Transverse colon (tissue), 4 donors: ENCODE measurements around the gene SHISA5. TPM values are rescaled to one million over a fixed set of nuclear protein-coding genes. Genes with fewer than 3 reads are reported as not detected.

Experiments used
- DNase-seq: peaks from one replicate; pipeline ENCODE4 v3.0.0-alpha.2; 2019
- H3K27ac ChIP-seq, 4 donors: fragments of 200-600 bp; sonication (generic); 2 replicates each; pipeline ENCODE4 v1.5.1; 2016 to 2018; ENCODE audit warnings: inconsistent platforms in 4 of 4
- H3K27me3 ChIP-seq: fragments of 200-600 bp; sonication (generic); 2 replicates; pipeline ENCODE4 v1.5.1; 2017; ENCODE audit warnings: inconsistent platforms
- H3K36me3 ChIP-seq, 4 donors: fragments of 200-600 bp; sonication (generic); 2 replicates each; pipeline ENCODE4 v1.5.1; 2017 to 2019; ENCODE audit warnings: inconsistent platforms in 4 of 4
- H3K4me1 ChIP-seq, 4 donors: fragments of 200-600 bp; sonication (generic); 2 replicates each; pipeline ENCODE4 v1.5.1; 2017 to 2020; ENCODE audit warnings: inconsistent platforms in 4 of 4
- H3K4me3 ChIP-seq, 4 donors: fragments of 200-600 bp; sonication (generic); 1 replicate in 1 of 4; 2 replicates in 3 of 4; pipeline versions ENCODE4 v1.5.1 to v1.6.1; 2017 to 2019; ENCODE audit warnings: inconsistent platforms in 4 of 4
- H3K9me3 ChIP-seq, 2 donors: fragments of 200-600 bp; sonication (generic); 2 replicates each; pipeline ENCODE4 v1.5.1; 2017 to 2019; ENCODE audit warnings: inconsistent platforms in 2 of 2
- CTCF ChIP-seq, 5 experiments: fragments of 200-600 bp in 3 of 5; fragments of 450-650 bp in 2 of 5; sonication (generic) in 3 of 5; IDR thresholded peaks; 1 replicate in 2 of 5; 2 replicates in 3 of 5; pipeline ENCODE4 v1.5.1; 2016 to 2017; ENCODE audit warnings: antibody characterized with exemption in 5 of 5, inconsistent platforms in 3 of 5, mild to moderate bottlenecking in 2 of 5, moderate library complexity in 1 of 5
- EP300 ChIP-seq: sonication (generic); formaldehyde crosslinking; IDR thresholded peaks from one replicate; pipeline ENCODE4 v1.6.1; 2017; ENCODE audit warnings: antibody characterized with exemption, low read depth
- POLR2A ChIP-seq: fragments of 450-650 bp; IDR thresholded peaks from one replicate; pipeline ENCODE4 v1.6.1; 2016; ENCODE audit warnings: antibody characterized with exemption, mild to moderate bottlenecking, moderate library complexity
- POLR2AphosphoS5 ChIP-seq, 3 donors: sonication (generic); formaldehyde crosslinking; IDR thresholded peaks; one replicate each; pipeline ENCODE4 v1.6.1; 2016; ENCODE audit warnings: antibody characterized with exemption in 3 of 3
- WGBS, 2 donors: methylation state at CpG; one replicate each; pipeline ENCODE4 v1.1.5; 2018; ENCODE audit warnings: low coverage in 1 of 2; 5-methylcytosine and 5-hydroxymethylcytosine counted together
- in situ Hi-C, 4 donors: fragments of 200-750 bp; cut with MboI; loops; one replicate each; pipeline versions ENCODE4 v1.15.0 to v1.15.1; 2017; ENCODE audit warnings: low sequenced_read_pairs in 3 of 4, low pct_ligation_motif_present in 1 of 4, low pct_unique_long_range_greater_than_20kb in 1 of 4
- intact Hi-C: fragments of 100-400 bp; cut with DNase I; formaldehyde crosslinking; loops from one replicate; pipeline ENCODE4 v1.15.1; 2023; ENCODE audit warnings: low total_unique reads
- total RNA-seq, 4 donors: library from RNA; depleted of rRNA; stranded (reverse); fragments of >200 nt; gene quantifications; one replicate each; pipeline ENCODE4 v1.1.0, GENCODE V29; 2016

The SHISA5 gene
- total RNA-seq, 4 donors from 2014 or later, result 72.9 to 89.4 (median 80.8) TPM

- Histone ChIP-seq H3K9me3 (no peaks in the 10 kb centered on the region), H3K27me3 (no peaks in the 10 kb centered on the region), H3K36me3 (peaks cover 0 to 21% (median 5%) of the 10 kb centered on the region in 4 donors), H3K4me3 (no peak overlapping the region), H3K4me1 (peaks cover 5 to 10% (median 7%) of the 10 kb centered on the region in 4 donors), H3K27ac (no peak overlapping the region)
- WGBS, 2 donors, result 98% methylated on average over 3 of the region's 3 CpGs; no CpG with 5 or more reads in 1 of the 2 donors
- TF ChIP-seq POLR2A (no peak), CTCF (IDR thresholded peaks at IDR 0.05) (no peak), POLR2AphosphoS5 (IDR thresholded peaks at IDR 0.05) (no peak), EP300 (no peak)
- intact Hi-C loops, result no loop called here
- DNase-seq, result no peak
- in situ Hi-C loops, result loop anchor here in 1 of 4 donors (10.0 kb wide), 1 partner anchor 84 kb away; no protein-coding TSS in a partner anchor
Measured at GRCh38 chr3:48460517-48460902, 43.5 kb downstream of the SHISA5 start.

DNA sequence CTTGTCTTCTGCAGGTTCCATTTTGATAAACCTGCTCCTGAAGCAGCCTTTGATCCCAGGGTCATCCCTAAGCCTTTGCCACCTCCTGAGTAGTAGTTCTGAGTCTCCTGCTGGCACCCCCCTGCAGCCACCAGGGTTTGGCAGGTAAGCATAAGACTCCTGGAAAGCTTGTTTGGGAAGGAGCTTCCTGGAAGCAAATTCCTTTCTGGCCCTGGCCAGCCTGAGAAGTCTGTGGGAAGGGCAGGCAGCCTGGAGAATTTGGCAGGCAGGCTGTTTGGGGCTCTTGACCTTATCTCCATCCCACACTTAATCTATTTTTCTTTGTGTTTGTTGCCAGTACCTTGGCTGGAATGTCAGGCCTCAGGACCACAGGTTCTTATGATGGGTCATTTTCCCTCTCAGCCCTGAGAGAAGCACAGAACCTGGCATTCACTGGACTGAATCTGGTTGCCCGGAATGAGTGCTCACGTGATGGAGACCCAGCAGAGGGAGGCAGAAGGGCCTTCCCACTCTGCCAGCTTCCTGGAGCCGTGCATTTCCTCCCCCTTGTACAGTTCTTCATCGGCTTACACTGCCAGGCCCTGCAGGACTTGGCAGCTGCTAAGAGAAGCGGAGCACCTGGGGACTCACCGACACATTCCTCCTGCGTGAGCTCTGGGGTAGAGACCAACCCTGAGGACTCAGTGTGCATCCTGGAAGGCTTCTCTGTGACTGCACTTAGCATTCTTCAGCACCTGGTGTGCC is 44.0 kb downstream of the SHISA5 start:
- WGBS, 2 donors, result 86 to 100% methylated on average over 1 to 7 of the region's 7 CpGs
- no peak overlapping the region for H3K27ac ChIP-seq
- TF ChIP-seq CTCF (IDR thresholded peaks at IDR 0.05) (no peak), EP300 (no peak), POLR2A (no peak), POLR2AphosphoS5 (IDR thresholded peaks at IDR 0.05) (no peak)
- in situ Hi-C loops (loop anchor here in 2 of 4 donors (10.0 kb wide), 1 partner anchor 85 kb away; no protein-coding TSS in a partner anchor), intact Hi-C loops (no loop called here)
- H3K27me3 ChIP-seq, result no peaks in the 10 kb centered on the region
- peaks cover under 1 to 4% (median 2%) of the 10 kb centered on the region in 4 donors for H3K4me1 ChIP-seq
- no peak for DNase-seq
- H3K36me3 ChIP-seq, result peaks cover 0 to 21% (median 5%) of the 10 kb centered on the region in 4 donors
- no peak overlapping the region for H3K4me3 ChIP-seq
- no peaks in the 10 kb centered on the region for H3K9me3 ChIP-seq

DNA sequence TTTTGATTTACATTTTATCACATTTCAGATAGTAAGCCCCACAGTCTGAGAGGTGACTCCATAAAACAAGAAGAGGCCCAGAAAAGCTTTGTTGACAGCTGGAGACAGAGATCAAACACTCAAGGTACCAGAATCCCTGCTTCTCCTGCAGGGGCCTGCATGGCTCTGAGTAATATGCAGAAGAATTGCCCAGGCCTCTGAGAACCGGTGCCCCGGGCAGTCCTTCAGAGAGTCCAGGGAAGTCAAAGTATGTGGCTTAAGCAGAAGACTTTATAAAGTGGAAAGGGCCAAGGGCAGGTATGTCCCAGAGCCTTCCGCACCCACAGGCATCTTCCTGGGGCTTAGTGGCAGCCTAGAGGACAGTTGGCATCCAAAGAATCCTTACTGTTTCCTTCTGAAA is 44.6 kb downstream of the SHISA5 start:
- Histone ChIP-seq H3K4me3 (no peak overlapping the region), H3K4me1 (no peaks in the 10 kb centered on the region), H3K9me3 (no peaks in the 10 kb centered on the region), H3K27me3 (no peaks in the 10 kb centered on the region), H3K27ac (no peak overlapping the region), H3K36me3 (peaks cover 0 to 25% (median 5%) of the 10 kb centered on the region in 4 donors)
- TF ChIP-seq POLR2AphosphoS5 (IDR thresholded peaks at IDR 0.05) (no peak), POLR2A (no peak), CTCF (IDR thresholded peaks at IDR 0.05) (no peak), EP300 (no peak)
- whole genome bisulfite sequencing, 2 donors, result 90% methylated on average over 3 of the region's 3 CpGs; no CpG with 5 or more reads in 1 of the 2 donors
- in situ Hi-C loops (loop anchor here in 1 of 4 donors (10.0 kb wide), 1 partner anchor 85 kb away; no protein-coding TSS in a partner anchor), intact Hi-C loops (no loop called here)
- DNase-seq, result no peak

DNA sequence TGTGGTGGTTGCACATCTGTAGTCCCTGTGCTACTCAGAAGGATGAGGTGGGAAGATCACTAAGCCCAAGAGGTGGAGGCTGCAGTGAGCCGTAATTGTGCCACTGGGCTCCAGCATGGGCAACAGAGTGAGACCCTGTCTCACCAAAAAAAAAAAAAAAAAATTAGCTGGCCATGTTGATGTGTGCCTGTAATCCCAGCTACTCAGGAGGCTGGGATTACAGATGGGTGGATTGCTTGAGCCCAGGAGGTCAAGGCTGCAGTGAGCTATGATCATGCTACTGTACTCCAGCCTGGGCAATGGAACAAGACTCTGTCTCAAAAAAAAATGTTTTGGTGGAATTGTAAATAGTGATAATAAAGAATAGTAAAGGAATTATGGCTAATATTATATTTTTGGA is 47.5 kb downstream of the SHISA5 start:
- intact Hi-C loops, result no loop called here
- H3K9me3 ChIP-seq, result no peaks in the 10 kb centered on the region
- 94% methylated on average over 1 of the region's 1 CpG; no CpG with 5 or more reads in 1 of the 2 donors for WGBS, 2 donors
- no peaks in the 10 kb centered on the region for H3K4me1 ChIP-seq
- H3K4me3 ChIP-seq, result no peak overlapping the region
- no peak for DNase-seq
- no peak for TF ChIP-seq POLR2AphosphoS5 (IDR thresholded peaks at IDR 0.05)
- no peak overlapping the region for H3K27ac ChIP-seq
- in situ Hi-C loops, result loop anchor here in 1 of 4 donors (10.0 kb wide), 1 partner anchor 88 kb away; no protein-coding TSS in a partner anchor
- H3K36me3 ChIP-seq, result peaks cover 0 to 42% (median 5%) of the 10 kb centered on the region in 4 donors
- no peaks in the 10 kb centered on the region for H3K27me3 ChIP-seq
